Measurements from ENCODE around the gene BRINP3. TPM values are rescaled to one million over a fixed set of nuclear protein-coding genes. Genes with fewer than 3 reads are reported as not detected.

The BRINP3 gene
- total RNA-seq, 1 experiment from 2014 or later: 0.28 TPM

DNA sequence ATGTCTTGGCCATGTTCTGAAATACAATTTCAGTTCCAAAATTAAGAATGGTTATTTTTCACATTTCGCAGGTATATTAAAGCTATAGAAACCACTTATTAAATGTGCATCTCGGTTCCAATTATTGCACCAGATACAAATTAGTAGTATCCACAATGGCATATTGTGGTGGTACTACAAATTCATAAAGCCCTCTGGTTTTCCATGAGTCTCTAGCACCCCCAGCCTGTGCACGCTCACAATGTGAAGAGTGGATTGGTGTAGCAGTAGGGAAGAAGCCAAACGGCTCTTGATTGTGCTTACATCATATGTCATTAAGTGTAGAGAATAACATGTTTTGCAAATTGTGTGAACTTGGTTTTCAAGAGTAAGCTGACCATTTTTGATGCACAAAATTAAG is 1.9 kb upstream of the BRINP3 start:
- H3K27me3 Mint-ChIP-seq (ENCODE audit: low read depth): peaks cover 35% of the 10 kb centered on the region
- H3K4me3 Mint-ChIP-seq: peak overlapping the region; percentile 98
- POLR2A ChIA-PET: no interaction called here

DNA sequence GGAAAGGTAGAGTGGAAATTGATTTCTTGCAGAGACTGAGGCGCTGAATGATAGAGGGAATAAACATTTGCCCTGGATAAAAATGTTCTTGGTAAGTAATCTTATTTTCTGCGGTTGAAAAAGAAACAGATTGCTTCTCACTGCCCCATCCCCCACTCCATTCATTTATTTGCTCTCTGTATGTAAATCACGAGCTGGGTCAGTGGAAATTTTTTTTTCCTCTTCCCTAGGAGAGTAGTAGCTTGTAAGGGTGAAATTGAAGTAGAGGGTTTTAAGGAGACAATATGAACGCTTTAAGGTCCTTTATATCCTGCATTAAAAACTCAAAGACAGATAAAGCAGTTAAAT is 1.4 kb upstream of the BRINP3 start:
- peak overlapping the region; percentile 98 for H3K4me3 Mint-ChIP-seq
- CTCF ChIA-PET: interaction anchor here (0.5 to 0.9 kb wide), 3 partner anchors 61 to 154 kb away, joined by 3 to 4 read pairs (median 3); no protein-coding TSS in a partner anchor
- peaks cover 43% of the 10 kb centered on the region for H3K4me1 Mint-ChIP-seq
- peaks cover 40% of the 10 kb centered on the region for H3K27me3 Mint-ChIP-seq (ENCODE audit: low read depth)
- no peak for DNase-seq (ENCODE audit: low spot score)
- H3K27ac Mint-ChIP-seq: peak overlapping the region; percentile 94
- no peaks in the 10 kb centered on the region for H3K36me3 Mint-ChIP-seq
- POLR2A ChIA-PET: interaction anchor here (0.6 kb wide), 1 partner anchor 33 kb away, joined by 6 read pairs; no protein-coding TSS in a partner anchor
- no peak for TF ChIP-seq ERG (CRISPR knock-in tag; IDR thresholded peaks at IDR 0.05)
- no peak for TF ChIP-seq ZNF671 (CRISPR knock-in tag; IDR thresholded peaks at IDR 0.05)
- TF ChIP-seq E2F1 (CRISPR knock-in tag; IDR thresholded peaks at IDR 0.05): no peak
- TF ChIP-seq, protein P1, sequence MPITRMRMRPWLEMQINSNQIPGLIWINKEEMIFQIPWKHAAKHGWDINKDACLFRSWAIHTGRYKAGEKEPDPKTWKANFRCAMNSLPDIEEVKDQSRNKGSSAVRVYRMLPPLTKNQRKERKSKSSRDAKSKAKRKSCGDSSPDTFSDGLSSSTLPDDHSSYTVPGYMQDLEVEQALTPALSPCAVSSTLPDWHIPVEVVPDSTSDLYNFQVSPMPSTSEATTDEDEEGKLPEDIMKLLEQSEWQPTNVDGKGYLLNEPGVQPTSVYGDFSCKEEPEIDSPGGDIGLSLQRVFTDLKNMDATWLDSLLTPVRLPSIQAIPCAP (CRISPR knock-in tag; IDR thresholded peaks at IDR 0.05): no peak
- no peak for TF ChIP-seq USF1 (CRISPR knock-in tag; IDR thresholded peaks at IDR 0.05)
- TF ChIP-seq OVOL2 (CRISPR knock-in tag; IDR thresholded peaks at IDR 0.05; ENCODE audit: borderline replicate concordance): no peak
- TF ChIP-seq CREM (CRISPR knock-in tag; IDR thresholded peaks at IDR 0.05): no peak
- TF ChIP-seq, protein P2, sequence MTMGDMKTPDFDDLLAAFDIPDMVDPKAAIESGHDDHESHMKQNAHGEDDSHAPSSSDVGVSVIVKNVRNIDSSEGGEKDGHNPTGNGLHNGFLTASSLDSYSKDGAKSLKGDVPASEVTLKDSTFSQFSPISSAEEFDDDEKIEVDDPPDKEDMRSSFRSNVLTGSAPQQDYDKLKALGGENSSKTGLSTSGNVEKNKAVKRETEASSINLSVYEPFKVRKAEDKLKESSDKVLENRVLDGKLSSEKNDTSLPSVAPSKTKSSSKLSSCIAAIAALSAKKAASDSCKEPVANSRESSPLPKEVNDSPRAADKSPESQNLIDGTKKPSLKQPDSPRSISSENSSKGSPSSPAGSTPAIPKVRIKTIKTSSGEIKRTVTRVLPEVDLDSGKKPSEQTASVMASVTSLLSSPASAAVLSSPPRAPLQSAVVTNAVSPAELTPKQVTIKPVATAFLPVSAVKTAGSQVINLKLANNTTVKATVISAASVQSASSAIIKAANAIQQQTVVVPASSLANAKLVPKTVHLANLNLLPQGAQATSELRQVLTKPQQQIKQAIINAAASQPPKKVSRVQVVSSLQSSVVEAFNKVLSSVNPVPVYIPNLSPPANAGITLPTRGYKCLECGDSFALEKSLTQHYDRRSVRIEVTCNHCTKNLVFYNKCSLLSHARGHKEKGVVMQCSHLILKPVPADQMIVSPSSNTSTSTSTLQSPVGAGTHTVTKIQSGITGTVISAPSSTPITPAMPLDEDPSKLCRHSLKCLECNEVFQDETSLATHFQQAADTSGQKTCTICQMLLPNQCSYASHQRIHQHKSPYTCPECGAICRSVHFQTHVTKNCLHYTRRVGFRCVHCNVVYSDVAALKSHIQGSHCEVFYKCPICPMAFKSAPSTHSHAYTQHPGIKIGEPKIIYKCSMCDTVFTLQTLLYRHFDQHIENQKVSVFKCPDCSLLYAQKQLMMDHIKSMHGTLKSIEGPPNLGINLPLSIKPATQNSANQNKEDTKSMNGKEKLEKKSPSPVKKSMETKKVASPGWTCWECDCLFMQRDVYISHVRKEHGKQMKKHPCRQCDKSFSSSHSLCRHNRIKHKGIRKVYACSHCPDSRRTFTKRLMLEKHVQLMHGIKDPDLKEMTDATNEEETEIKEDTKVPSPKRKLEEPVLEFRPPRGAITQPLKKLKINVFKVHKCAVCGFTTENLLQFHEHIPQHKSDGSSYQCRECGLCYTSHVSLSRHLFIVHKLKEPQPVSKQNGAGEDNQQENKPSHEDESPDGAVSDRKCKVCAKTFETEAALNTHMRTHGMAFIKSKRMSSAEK (CRISPR knock-in tag; IDR thresholded peaks at IDR 0.05; ENCODE audit: borderline replicate concordance): no peak
- no peak for TF ChIP-seq ZNF121 (CRISPR knock-in tag; IDR thresholded peaks at IDR 0.05)
- TF ChIP-seq ATF1 (CRISPR knock-in tag; IDR thresholded peaks at IDR 0.05): no peak
- TF ChIP-seq, protein P3, sequence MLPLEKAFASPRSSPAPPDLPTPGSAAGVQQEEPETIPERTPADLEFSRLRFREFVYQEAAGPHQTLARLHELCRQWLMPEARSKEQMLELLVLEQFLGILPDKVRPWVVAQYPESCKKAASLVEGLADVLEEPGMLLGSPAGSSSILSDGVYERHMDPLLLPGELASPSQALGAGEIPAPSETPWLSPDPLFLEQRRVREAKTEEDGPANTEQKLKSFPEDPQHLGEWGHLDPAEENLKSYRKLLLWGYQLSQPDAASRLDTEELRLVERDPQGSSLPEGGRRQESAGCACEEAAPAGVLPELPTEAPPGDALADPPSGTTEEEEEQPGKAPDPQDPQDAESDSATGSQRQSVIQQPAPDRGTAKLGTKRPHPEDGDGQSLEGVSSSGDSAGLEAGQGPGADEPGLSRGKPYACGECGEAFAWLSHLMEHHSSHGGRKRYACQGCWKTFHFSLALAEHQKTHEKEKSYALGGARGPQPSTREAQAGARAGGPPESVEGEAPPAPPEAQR (CRISPR knock-in tag; IDR thresholded peaks at IDR 0.05): no peak
- TF ChIP-seq MLX (CRISPR knock-in tag; IDR thresholded peaks at IDR 0.05): no peak
- TF ChIP-seq SOX15 (CRISPR knock-in tag; IDR thresholded peaks at IDR 0.05): no peak
- TF ChIP-seq ESRRA (CRISPR knock-in tag; IDR thresholded peaks at IDR 0.05; ENCODE audit: borderline replicate concordance): no peak
- ATAC-seq: peak; percentile 2; the same call in 1 of the 2 replicates
- no peaks in the 10 kb centered on the region for H3K9me3 Mint-ChIP-seq

More for the DNA sequence above, 1.9 kb upstream of the BRINP3 start:
- H3K9me3 Mint-ChIP-seq: no peaks in the 10 kb centered on the region
- CTCF ChIA-PET: interaction anchor here (0.6 kb wide), 1 partner anchor 396 kb away, joined by 3 read pairs; no protein-coding TSS in a partner anchor
- peaks cover 39% of the 10 kb centered on the region for H3K4me1 Mint-ChIP-seq
- TF ChIP-seq ZNF121 (CRISPR knock-in tag; IDR thresholded peaks at IDR 0.05) (no peak), OVOL2 (CRISPR knock-in tag; IDR thresholded peaks at IDR 0.05; ENCODE audit: borderline replicate concordance) (no peak), PREB (CRISPR knock-in tag; IDR thresholded peaks at IDR 0.05; ENCODE audit: borderline replicate concordance) (no peak)
- H3K36me3 Mint-ChIP-seq: no peaks in the 10 kb centered on the region
- ATAC-seq (no peak), DNase-seq (ENCODE audit: low spot score) (no peak)
- H3K27ac Mint-ChIP-seq: 0 out of 2 replicates have a peak overlapping the region, but pooled peaks have one; percentile 65

All from WTC11 (cell line).